ENCODE measurements around the gene UNC119. TPM values are rescaled to one million over a fixed set of nuclear protein-coding genes. Genes with fewer than 3 reads are reported as not detected.

UNC119 gene
- polyA plus RNA-seq, 1 donor (not counting 4 experiments of a cell fraction or from before 2014, with no cell fraction given): 60.0 TPM

- FAIRE-seq: no peak
- peaks cover 5% of the 10 kb centered on the region for H4K20me1 ChIP-seq (ENCODE audit: control insufficient read depth, extremely low read depth, insufficient read depth, low read length)
- H2AFZ ChIP-seq (ENCODE audit: control insufficient read depth, low read length): no peak overlapping the region
- H3K27ac ChIP-seq (ENCODE audit: control insufficient read depth, insufficient read depth, low read length): no peak overlapping the region
- no peaks in the 10 kb centered on the region for H3K9me1 ChIP-seq (ENCODE audit: control insufficient read depth, extremely low read depth, insufficient read depth, low read length)
- H3K9me3 ChIP-seq (ENCODE audit: control insufficient read depth, low read depth, low read length): no peaks in the 10 kb centered on the region
- H3K9ac ChIP-seq (ENCODE audit: control insufficient read depth, extremely low read depth, insufficient read depth, low read length): no peak overlapping the region
- no peaks in the 10 kb centered on the region for H3K36me3 ChIP-seq (ENCODE audit: control insufficient read depth in 2 of 2, extremely low read depth in 1 of 2, insufficient read depth in 2 of 2, low read length in 2 of 2)
- H3K4me3 ChIP-seq (ENCODE audit: control insufficient read depth in 2 of 3, extremely low read depth in 1 of 3, insufficient read depth in 2 of 3, low read depth in 1 of 3, low read length in 3 of 3): no peak overlapping the region
- no peak for TF ChIP-seq CTCF (optimal IDR thresholded peaks at IDR 0.05 in 1 of 3, IDR thresholded peaks at IDR 0.05 in 1 of 3, conservative IDR thresholded peaks at IDR 0.05 in 1 of 3; ENCODE audit: extremely low read depth in 1 of 3, insufficient read depth in 2 of 3, low read length in 3 of 3)
- TF ChIP-seq EZH2 (IDR thresholded peaks at IDR 0.05; ENCODE audit: low read length): no peak
- H3K27me3 ChIP-seq (ENCODE audit: control insufficient read depth, extremely low read depth, insufficient read depth, low read length): peaks cover 8% of the 10 kb centered on the region
- H3K4me2 ChIP-seq (ENCODE audit: control insufficient read depth, extremely low read depth, insufficient read depth, low read depth, low read length): peak overlapping the region; percentile 27
- H3K4me1 ChIP-seq (ENCODE audit: control insufficient read depth, extremely low read depth, insufficient read depth, low read length): peaks cover 27% of the 10 kb centered on the region
- no peaks in the 10 kb centered on the region for H3K79me2 ChIP-seq (ENCODE audit: control insufficient read depth, insufficient read depth, low read length)
- DNase-seq (ENCODE audit: low read depth, low spot score): no peak
- dilution Hi-C loops (cut with MboI; ENCODE audit: extremely low pct_ligation_motif_present, low sequenced_read_pairs): no loop called here
These were observed 24.0 kb downstream of the UNC119 start for GRCh38 chr17:28528327-28529012.

GRCh38 chr17:28527859-28528258 lies 24.6 kb downstream of the UNC119 start:
- TF ChIP-seq CTCF (optimal IDR thresholded peaks at IDR 0.05 in 1 of 3, IDR thresholded peaks at IDR 0.05 in 1 of 3, conservative IDR thresholded peaks at IDR 0.05 in 1 of 3; ENCODE audit: extremely low read depth in 1 of 3, insufficient read depth in 2 of 3, low read length in 3 of 3): no peak
- TF ChIP-seq EZH2 (IDR thresholded peaks at IDR 0.05; ENCODE audit: low read length): no peak
- peaks cover 5% of the 10 kb centered on the region for H4K20me1 ChIP-seq (ENCODE audit: control insufficient read depth, extremely low read depth, insufficient read depth, low read length)
- no peak overlapping the region for H3K27ac ChIP-seq (ENCODE audit: control insufficient read depth, insufficient read depth, low read length)
- DNase-seq (ENCODE audit: low read depth, low spot score): no peak
- no peaks in the 10 kb centered on the region for H3K36me3 ChIP-seq (ENCODE audit: control insufficient read depth in 2 of 2, extremely low read depth in 1 of 2, insufficient read depth in 2 of 2, low read length in 2 of 2)
- no peak overlapping the region for H2AFZ ChIP-seq (ENCODE audit: control insufficient read depth, low read length)
- H3K4me3 ChIP-seq (ENCODE audit: control insufficient read depth in 2 of 3, extremely low read depth in 1 of 3, insufficient read depth in 2 of 3, low read depth in 1 of 3, low read length in 3 of 3): no peak overlapping the region
- peaks cover 8% of the 10 kb centered on the region for H3K27me3 ChIP-seq (ENCODE audit: control insufficient read depth, extremely low read depth, insufficient read depth, low read length)
- H3K4me2 ChIP-seq (ENCODE audit: control insufficient read depth, extremely low read depth, insufficient read depth, low read depth, low read length): peak overlapping the region; percentile 27
- H3K9ac ChIP-seq (ENCODE audit: control insufficient read depth, extremely low read depth, insufficient read depth, low read length): no peak overlapping the region
- no peaks in the 10 kb centered on the region for H3K79me2 ChIP-seq (ENCODE audit: control insufficient read depth, insufficient read depth, low read length)
- dilution Hi-C loops (cut with MboI; ENCODE audit: extremely low pct_ligation_motif_present, low sequenced_read_pairs): no loop called here
- no peaks in the 10 kb centered on the region for H3K9me1 ChIP-seq (ENCODE audit: control insufficient read depth, extremely low read depth, insufficient read depth, low read length)
- H3K9me3 ChIP-seq (ENCODE audit: control insufficient read depth, low read depth, low read length): no peaks in the 10 kb centered on the region
- no peak for FAIRE-seq
- peaks cover 21% of the 10 kb centered on the region for H3K4me1 ChIP-seq (ENCODE audit: control insufficient read depth, extremely low read depth, insufficient read depth, low read length)
